Spleen (tissue), 11 donors: ENCODE results near the gene NBPF3. TPM values are rescaled to one million over a fixed set of nuclear protein-coding genes. Genes with fewer than 3 reads are reported as not detected.
A peak's percentile ranks its signal among the peaks of the same experiment; 100 is the strongest.

Source experiments
- DNase-seq: peaks from one replicate; pipeline ENCODE4 v3.0.0-alpha.2; 2020
- H3K27ac ChIP-seq, 8 donors: fragments of 200-600 bp; sonication (generic) in 7 of 8; 1 replicate in 4 of 8; 2 replicates in 4 of 8; pipeline versions ENCODE4 v1.5.0 to v1.8.0; 2016 to 2021; ENCODE audit warnings: inconsistent platforms in 4 of 8, mild to moderate bottlenecking in 4 of 8, moderate library complexity in 1 of 8
- H3K27me3 ChIP-seq, 7 donors: fragments of 200-600 bp; sonication (generic) in 6 of 7; replicated peaks in 1 of 7; 1 replicate in 4 of 7; 2 replicates in 3 of 7; pipeline versions ENCODE4 v1.5.0 to v1.8.0; 2016 to 2021; ENCODE audit warnings: inconsistent platforms in 3 of 7, mild to moderate bottlenecking in 1 of 7
- H3K36me3 ChIP-seq, 6 donors: fragments of 200-600 bp; sonication (generic) in 5 of 6; 1 replicate in 4 of 6; 2 replicates in 2 of 6; pipeline versions ENCODE4 v1.5.0 to v1.8.0; 2016 to 2021; ENCODE audit warnings: inconsistent platforms in 2 of 6
- H3K4me1 ChIP-seq, 6 donors: fragments of 200-600 bp; sonication (generic) in 5 of 6; 1 replicate in 3 of 6; 2 replicates in 3 of 6; pipeline versions ENCODE4 v1.5.0 to v1.8.0; 2016 to 2021; ENCODE audit warnings: inconsistent platforms in 3 of 6
- H3K4me3 ChIP-seq, 8 donors: fragments of 200-600 bp; sonication (generic) in 7 of 8; 1 replicate in 4 of 8; 2 replicates in 4 of 8; pipeline versions ENCODE4 v1.5.0 to v1.8.0; 2016 to 2021; ENCODE audit warnings: inconsistent platforms in 4 of 8, mild to moderate bottlenecking in 4 of 8, moderate library complexity in 2 of 8
- H3K9me3 ChIP-seq, 8 donors: fragments of 200-600 bp; sonication (generic) in 7 of 8; 1 replicate in 4 of 8; 2 replicates in 4 of 8; pipeline versions ENCODE4 v1.5.0 to v1.8.0; 2016 to 2021; ENCODE audit warnings: inconsistent platforms in 4 of 8
- POLR2A ChIP-seq, 3 donors: fragments of 450-650 bp; IDR thresholded peaks; one replicate each; pipeline ENCODE4 v1.5.1; 2017; ENCODE audit warnings: antibody characterized with exemption in 3 of 3, mild to moderate bottlenecking in 1 of 3
- POLR2AphosphoS5 ChIP-seq, 3 donors: sonication (generic); formaldehyde crosslinking; IDR thresholded peaks; one replicate each; pipeline ENCODE4 v1.5.1; 2017; ENCODE audit warnings: antibody characterized with exemption in 3 of 3
- WGBS, 5 donors: extraction: QIAGEN DNeasy Blood & Tissue Kit in 3 of 5; methylation state at CpG; one replicate each; pipeline versions ENCODE4 v1.1.5 to v1.1.7; 2013 to 2018; 5-methylcytosine and 5-hydroxymethylcytosine counted together
- intact Hi-C: fragments of 100-400 bp; cut with DNase I; formaldehyde crosslinking; loops from one replicate; pipeline ENCODE4 v1.15.0; 2023; ENCODE audit warnings: low total_unique reads
- polyA plus RNA-seq, 3 donors: library from polyadenylated mRNA; stranded (reverse); fragments of 200-250 nt; gene quantifications; one replicate each; pipeline ENCODE4 v1.2.1, GENCODE V29; 2013
- total RNA-seq, 7 donors: library from RNA; depleted of rRNA in 3 of 7; stranded (reverse); fragments of >200 nt in 3 of 7; fragmentation: NEBNext Ultra II Directional in 4 of 7; extraction: Animal tissue kit (Norgen Biotek cat#: 25700) in 4 of 7; gene quantifications; one replicate each; pipeline versions ENCODE4 v1.1.0 to v1.2.1, GENCODE V29; 2016 to 2021
- TF ChIP-seq, protein P1 (sequence below), 11 experiments: fragments of 200-600 bp in 7 of 11; fragments of 450-650 bp in 4 of 11; sonication (generic) in 4 of 11; IDR thresholded peaks in 8 of 11; conservative IDR thresholded peaks in 3 of 11; 1 replicate in 7 of 11; 2 replicates in 4 of 11; pipeline versions ENCODE4 v1.4.0 to v1.8.0; 2016 to 2021; ENCODE audit warnings: antibody characterized with exemption in 11 of 11, inconsistent platforms in 4 of 11, mild to moderate bottlenecking in 1 of 11
- donor health status: healthy with polysubstance abuse.
- donor health status: DM: no; HTN: no; CAD: no; lungs with moderate emphysema.
- donor health status: DM: no; HTN: no; CAD: no.
- donor health status: Bipolar disorder and iron deficiency.
- donor health status: healthy.
- donor health status: DM: no; HTN: no; CAD: no.
- donor health status: DM: yes; HTN: yes; CAD: no.

Gene NBPF3
- total and polyA plus RNA-seq, 10 donors = 0.49 to 18.6 (median 9.2) TPM

DNA sequence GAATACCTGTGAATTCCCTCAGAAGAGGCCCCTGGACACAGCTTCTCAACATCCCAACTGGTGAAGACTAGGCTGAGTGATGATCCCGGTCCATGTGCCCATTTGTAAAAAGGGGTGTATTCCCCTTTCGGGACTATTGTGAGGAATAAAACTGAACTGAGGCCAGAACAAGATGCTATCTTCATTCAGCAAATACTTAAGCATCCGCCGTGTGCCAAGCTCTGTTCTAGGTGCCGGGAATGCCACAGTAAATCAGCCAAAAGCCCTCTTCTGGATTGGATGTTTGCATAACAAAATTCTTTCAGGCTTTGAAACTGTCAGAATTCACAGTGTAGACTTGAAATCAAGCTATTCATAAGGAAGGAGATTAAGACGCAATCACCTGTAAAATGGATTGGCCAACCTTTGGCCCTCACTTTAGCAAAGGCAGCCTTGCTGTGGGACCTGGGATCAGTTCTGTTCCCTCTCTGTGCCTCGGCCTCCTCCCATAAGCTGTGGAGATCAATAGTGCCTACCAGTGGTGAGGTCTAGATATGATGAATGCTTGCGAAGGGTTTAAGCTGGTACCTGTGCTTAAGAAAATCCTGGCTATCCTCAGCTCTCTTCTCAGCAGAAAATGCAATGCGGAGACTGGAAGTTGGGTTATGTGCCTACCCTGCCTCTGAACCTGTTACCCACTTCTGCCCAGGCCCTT, 71.1 kb downstream of the NBPF3 start:
- WGBS, 5 donors = 86 to 92% (median 91%) methylated on average over 9 of the region's 9 CpGs
- no peak for DNase-seq

DNA sequence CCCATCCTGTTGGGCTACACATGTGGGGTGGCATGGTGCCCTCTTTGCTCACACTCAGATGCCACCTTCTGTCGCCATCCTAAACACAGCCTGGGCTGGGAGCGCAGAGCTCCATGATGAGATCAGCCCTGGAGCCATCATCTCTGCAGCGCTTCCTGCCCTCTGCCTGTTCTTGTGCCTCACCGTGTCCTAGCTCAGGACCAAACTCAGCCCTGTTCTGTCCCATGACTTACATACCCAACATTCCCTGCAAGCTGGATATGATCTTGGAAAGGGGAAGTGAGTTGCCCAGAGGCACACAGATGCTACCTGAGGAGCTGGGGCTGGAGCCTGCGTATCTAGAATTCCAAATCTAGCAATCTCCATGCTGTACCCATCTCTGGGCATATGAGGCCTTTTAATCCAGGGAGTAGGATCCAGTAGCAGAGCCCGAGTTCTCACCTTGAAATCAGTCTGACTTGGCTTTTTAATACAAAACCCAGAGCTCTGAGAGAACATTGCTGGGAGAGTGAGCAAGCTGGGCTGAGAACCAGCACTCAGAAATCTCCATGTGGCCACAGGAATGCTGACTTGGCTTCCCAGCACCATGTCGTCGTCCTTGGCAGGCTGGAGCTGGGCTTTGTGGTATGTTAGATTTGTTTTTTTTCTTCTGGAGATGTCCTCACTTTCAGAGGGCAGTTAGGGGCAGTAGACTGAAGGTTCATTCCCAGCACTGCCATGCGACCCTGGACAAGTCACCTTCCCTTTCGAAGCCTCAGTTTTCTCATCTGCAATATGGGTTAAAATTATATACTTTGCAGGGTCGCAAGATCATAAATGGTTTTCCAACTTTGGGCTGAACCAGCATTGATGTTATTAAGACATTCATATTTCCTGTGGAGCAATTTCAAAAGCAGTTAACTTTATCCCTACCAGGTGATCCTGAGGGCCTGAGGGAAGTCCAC, 71.9 kb downstream of the NBPF3 start:
- H3K36me3 ChIP-seq = no peaks in the 10 kb centered on the region
- intact Hi-C loops = loop anchor here (10.0 kb wide), 2 partner anchors 63 to 153 kb away; partner anchors contain the start of gene RAP1GAP
- H3K4me1 ChIP-seq = peaks cover 8 to 74% (median 34%) of the 10 kb centered on the region in 6 donors
- peaks cover 0 to 45% (median 22%) of the 10 kb centered on the region in 7 donors for H3K27me3 ChIP-seq
- peak overlapping the region in 5 of 8 donors; percentile 46 to 67 (median 49) for H3K4me3 ChIP-seq
- 76 to 82% (median 78%) methylated on average over 10 to 11 of the region's 11 CpGs for WGBS, 5 donors
- no peaks in the 10 kb centered on the region for H3K9me3 ChIP-seq
- no peak for DNase-seq
- TF ChIP-seq, protein P1, sequence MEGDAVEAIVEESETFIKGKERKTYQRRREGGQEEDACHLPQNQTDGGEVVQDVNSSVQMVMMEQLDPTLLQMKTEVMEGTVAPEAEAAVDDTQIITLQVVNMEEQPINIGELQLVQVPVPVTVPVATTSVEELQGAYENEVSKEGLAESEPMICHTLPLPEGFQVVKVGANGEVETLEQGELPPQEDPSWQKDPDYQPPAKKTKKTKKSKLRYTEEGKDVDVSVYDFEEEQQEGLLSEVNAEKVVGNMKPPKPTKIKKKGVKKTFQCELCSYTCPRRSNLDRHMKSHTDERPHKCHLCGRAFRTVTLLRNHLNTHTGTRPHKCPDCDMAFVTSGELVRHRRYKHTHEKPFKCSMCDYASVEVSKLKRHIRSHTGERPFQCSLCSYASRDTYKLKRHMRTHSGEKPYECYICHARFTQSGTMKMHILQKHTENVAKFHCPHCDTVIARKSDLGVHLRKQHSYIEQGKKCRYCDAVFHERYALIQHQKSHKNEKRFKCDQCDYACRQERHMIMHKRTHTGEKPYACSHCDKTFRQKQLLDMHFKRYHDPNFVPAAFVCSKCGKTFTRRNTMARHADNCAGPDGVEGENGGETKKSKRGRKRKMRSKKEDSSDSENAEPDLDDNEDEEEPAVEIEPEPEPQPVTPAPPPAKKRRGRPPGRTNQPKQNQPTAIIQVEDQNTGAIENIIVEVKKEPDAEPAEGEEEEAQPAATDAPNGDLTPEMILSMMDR (IDR thresholded peaks at IDR 0.05 in 8 of 11, conservative IDR thresholded peaks at IDR 0.05 in 3 of 11) = no peak
- TF ChIP-seq POLR2AphosphoS5 (IDR thresholded peaks at IDR 0.05) (no peak), POLR2A (IDR thresholded peaks at IDR 0.05) (no peak)
- peak overlapping the region in 3 of 8 donors; percentile 1 to 30 (median 15) for H3K27ac ChIP-seq

More for the DNA sequence above, 71.1 kb downstream of the NBPF3 start:
- intact Hi-C loops = loop anchor here (10.0 kb wide), 2 partner anchors 64 to 154 kb away; partner anchors contain the start of gene RAP1GAP
- no peaks in the 10 kb centered on the region for H3K9me3 ChIP-seq
- no peaks in the 10 kb centered on the region for H3K36me3 ChIP-seq
- TF ChIP-seq POLR2A (IDR thresholded peaks at IDR 0.05) = no peak
- no peak for TF ChIP-seq POLR2AphosphoS5 (IDR thresholded peaks at IDR 0.05)
- TF ChIP-seq, protein P1 (IDR thresholded peaks at IDR 0.05 in 8 of 11, conservative IDR thresholded peaks at IDR 0.05 in 3 of 11) = no peak
- peak overlapping the region in 5 of 8 donors; percentile 46 to 67 (median 49) for H3K4me3 ChIP-seq
- peak overlapping the region in 3 of 8 donors; percentile 1 to 30 (median 15) for H3K27ac ChIP-seq
- H3K27me3 ChIP-seq = peaks cover 0 to 53% (median 22%) of the 10 kb centered on the region in 7 donors
- peaks cover 8 to 66% (median 32%) of the 10 kb centered on the region in 6 donors for H3K4me1 ChIP-seq

DNA sequence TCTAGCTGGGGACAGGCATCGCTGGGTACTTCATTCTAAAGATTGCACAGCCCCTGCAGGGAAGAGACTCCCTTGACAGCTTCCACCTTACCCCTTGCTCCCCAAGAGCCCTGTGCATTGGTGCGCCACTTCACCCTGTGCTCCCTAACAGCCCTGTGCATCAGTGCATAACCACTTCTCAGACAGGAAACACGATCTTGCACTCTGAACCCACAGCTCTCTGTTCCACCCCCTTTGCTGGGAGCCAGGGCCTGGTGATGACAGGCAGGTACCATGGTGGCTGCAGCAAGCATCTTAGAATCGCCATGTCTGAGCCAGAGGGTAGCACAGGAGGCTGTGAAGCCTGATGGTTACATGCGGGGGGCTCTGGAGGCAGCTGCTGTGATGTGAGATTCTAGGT, 74.3 kb downstream of the NBPF3 start:
- intact Hi-C loops = loop anchor here (10.0 kb wide), 2 partner anchors 61 to 151 kb away; partner anchors contain the start of gene RAP1GAP
- peak; percentile 76 for DNase-seq
- no peak overlapping the region for H3K4me3 ChIP-seq
- TF ChIP-seq POLR2AphosphoS5 (IDR thresholded peaks at IDR 0.05) = peak in 1 of 3 donors; percentile 42
- TF ChIP-seq, protein P1 (IDR thresholded peaks at IDR 0.05 in 8 of 11, conservative IDR thresholded peaks at IDR 0.05 in 3 of 11) = no peak
- peaks cover 4 to 89% (median 36%) of the 10 kb centered on the region in 6 donors for H3K4me1 ChIP-seq
- no peaks in the 10 kb centered on the region for H3K36me3 ChIP-seq
- peaks cover 0 to 21% (median 7%) of the 10 kb centered on the region in 7 donors for H3K27me3 ChIP-seq
- 49 to 80% (median 70%) methylated on average over 3 to 5 of the region's 5 CpGs for WGBS, 5 donors
- H3K9me3 ChIP-seq = no peaks in the 10 kb centered on the region
- H3K27ac ChIP-seq = no peak overlapping the region
